Measurements from ENCODE around the gene LIN7C. TPM values are rescaled to one million over a fixed set of nuclear protein-coding genes. Genes with fewer than 3 reads are reported as not detected.

LIN7C gene
- total and polyA plus RNA-seq, 2 of the 13 experiments (the other 11 are each of a cell fraction or from before 2014, with no cell fraction given), result 14.8 to 37.2 TPM

DNA sequence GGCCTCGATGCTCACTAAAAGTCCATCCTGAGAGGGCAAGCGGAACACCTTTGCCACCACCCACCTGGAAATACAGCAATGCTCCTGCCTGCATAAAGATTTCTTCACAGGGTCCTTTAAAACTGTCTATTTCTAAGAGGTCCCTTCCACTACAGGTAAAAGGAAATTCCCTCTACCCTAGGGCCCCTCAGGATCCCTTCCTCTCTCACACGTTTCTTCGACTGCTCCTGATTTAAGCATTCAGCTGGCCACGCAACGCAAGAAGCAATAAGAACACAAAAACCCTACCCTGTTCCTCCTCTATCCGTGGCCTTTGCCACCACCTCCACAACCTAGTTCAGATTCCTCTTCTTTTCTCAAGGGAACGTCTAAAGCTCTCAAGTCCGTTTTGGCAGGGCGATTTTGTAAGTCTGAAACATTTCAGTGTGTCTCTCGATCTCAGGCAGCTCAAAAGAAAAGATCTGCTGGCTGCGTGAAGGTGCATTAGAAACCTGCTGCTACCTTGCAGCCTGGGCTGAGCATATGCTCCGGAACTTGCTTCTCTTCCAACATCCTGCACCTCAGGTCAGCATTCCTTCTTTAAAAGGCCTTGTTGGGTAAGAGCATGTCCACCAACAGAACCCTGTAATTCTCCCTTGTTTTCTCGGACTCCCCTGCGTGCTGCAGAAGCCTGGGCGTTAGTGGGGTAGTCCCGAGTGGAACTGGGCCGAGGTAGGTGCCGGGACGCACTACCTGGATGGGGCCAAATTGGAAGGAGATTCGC lies 35.6 kb downstream of the LIN7C start (continued):
- TF ChIP-seq NBN (conservative IDR thresholded peaks at IDR 0.05) (no peak), POGZ (CRISPR knock-in tag; IDR thresholded peaks at IDR 0.05) (no peak), NFKB2 (CRISPR knock-in tag; IDR thresholded peaks at IDR 0.05; ENCODE audit: borderline replicate concordance) (no peak), BATF2 (CRISPR knock-in tag; IDR thresholded peaks at IDR 0.05) (no peak), KLF11 (CRISPR knock-in tag; IDR thresholded peaks at IDR 0.05) (no peak), ZNF790 (CRISPR knock-in tag; IDR thresholded peaks at IDR 0.05; ENCODE audit: borderline replicate concordance) (no peak), POLR2AphosphoS5 (IDR thresholded peaks at IDR 0.05; ENCODE audit: low read depth, low read length) (no peak), ZNF83 (CRISPR knock-in tag; IDR thresholded peaks at IDR 0.05; ENCODE audit: borderline replicate concordance) (no peak), STAT6 (CRISPR knock-in tag; IDR thresholded peaks at IDR 0.05; ENCODE audit: borderline replicate concordance) (no peak), SRSF9 (IDR thresholded peaks at IDR 0.05; ENCODE audit: borderline replicate concordance, insufficient read depth, low read depth, low read length, poor library complexity, severe bottlenecking) (no peak), SETDB1 (CRISPR knock-in tag; IDR thresholded peaks at IDR 0.05; ENCODE audit: borderline replicate concordance) (no peak), TEAD3 (CRISPR knock-in tag; optimal IDR thresholded peaks at IDR 0.05; ENCODE audit: borderline replicate concordance) (no peak), ZMYM4 (CRISPR knock-in tag; IDR thresholded peaks at IDR 0.05) (no peak; the same call in 1 of the 2 replicates), HDAC1 (CRISPR knock-in tag; IDR thresholded peaks at IDR 0.05) (no peak), YEATS4 (CRISPR knock-in tag; IDR thresholded peaks at IDR 0.05; ENCODE audit: borderline replicate concordance) (no peak), ZNF468 (CRISPR knock-in tag; IDR thresholded peaks at IDR 0.05) (no peak), ZSCAN25 (CRISPR knock-in tag; IDR thresholded peaks at IDR 0.05) (no peak)
- TF ChIP-seq, protein P1, sequence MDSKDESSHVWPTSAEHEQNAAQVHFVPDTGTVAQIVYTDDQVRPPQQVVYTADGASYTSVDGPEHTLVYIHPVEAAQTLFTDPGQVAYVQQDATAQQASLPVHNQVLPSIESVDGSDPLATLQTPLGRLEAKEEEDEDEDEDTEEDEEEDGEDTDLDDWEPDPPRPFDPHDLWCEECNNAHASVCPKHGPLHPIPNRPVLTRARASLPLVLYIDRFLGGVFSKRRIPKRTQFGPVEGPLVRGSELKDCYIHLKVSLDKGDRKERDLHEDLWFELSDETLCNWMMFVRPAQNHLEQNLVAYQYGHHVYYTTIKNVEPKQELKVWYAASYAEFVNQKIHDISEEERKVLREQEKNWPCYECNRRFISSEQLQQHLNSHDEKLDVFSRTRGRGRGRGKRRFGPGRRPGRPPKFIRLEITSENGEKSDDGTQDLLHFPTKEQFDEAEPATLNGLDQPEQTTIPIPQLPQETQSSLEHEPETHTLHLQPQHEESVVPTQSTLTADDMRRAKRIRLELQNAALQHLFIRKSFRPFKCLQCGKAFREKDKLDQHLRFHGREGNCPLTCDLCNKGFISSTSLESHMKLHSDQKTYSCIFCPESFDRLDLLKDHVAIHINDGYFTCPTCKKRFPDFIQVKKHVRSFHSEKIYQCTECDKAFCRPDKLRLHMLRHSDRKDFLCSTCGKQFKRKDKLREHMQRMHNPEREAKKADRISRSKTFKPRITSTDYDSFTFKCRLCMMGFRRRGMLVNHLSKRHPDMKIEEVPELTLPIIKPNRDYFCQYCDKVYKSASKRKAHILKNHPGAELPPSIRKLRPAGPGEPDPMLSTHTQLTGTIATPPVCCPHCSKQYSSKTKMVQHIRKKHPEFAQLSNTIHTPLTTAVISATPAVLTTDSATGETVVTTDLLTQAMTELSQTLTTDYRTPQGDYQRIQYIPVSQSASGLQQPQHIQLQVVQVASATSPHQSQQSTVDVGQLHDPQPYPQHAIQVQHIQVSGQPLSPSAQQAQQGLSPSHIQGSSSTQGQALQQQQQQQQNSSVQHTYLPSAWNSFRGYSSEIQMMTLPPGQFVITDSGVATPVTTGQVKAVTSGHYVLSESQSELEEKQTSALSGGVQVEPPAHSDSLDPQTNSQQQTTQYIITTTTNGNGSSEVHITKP (CRISPR knock-in tag; IDR thresholded peaks at IDR 0.05; ENCODE audit: low read depth), result no peak
- TF ChIP-seq, protein P2, sequence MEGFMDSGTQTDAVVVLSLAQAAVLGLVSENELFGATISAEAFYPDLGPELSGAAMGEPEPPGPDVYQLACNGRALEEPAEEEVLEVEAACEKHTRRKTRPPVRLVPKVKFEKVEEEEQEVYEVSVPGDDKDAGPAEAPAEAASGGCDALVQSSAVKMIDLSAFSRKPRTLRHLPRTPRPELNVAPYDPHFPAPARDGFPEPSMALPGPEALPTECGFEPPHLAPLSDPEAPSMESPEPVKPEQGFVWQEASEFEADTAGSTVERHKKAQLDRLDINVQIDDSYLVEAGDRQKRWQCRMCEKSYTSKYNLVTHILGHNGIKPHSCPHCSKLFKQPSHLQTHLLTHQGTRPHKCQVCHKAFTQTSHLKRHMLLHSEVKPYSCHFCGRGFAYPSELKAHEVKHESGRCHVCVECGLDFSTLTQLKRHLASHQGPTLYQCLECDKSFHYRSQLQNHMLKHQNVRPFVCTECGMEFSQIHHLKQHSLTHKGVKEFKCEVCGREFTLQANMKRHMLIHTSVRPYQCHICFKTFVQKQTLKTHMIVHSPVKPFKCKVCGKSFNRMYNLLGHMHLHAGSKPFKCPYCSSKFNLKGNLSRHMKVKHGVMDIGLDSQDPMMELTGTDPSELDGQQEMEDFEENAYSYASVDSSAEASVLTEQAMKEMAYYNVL (CRISPR knock-in tag; IDR thresholded peaks at IDR 0.05; ENCODE audit: borderline replicate concordance), result no peak
